GM11168 (cell line): ENCODE data around the gene UST.

Source experiments
- in situ Hi-C: fragments of 300-500 bp; cut with MboI; formaldehyde crosslinking; loops from one replicate; pipeline ENCODE4 v1.12.0; 2022; ENCODE audit warnings: low sequenced_read_pairs; ENCODE audit not compliant: unreplicated experiment

Gene UST

GRCh38 chr6:148795563-148795962, 48.7 kb downstream of the UST start:
- in situ Hi-C loops: no loop called here

GRCh38 chr6:148799647-148800046, 52.8 kb downstream of the UST start:
- in situ Hi-C loops: no loop called here

GRCh38 chr6:148800536-148800935, 53.7 kb downstream of the UST start:
- in situ Hi-C loops: no loop called here

GRCh38 chr6:148803979-148804378, 57.1 kb downstream of the UST start:
- in situ Hi-C loops: no loop called here

GRCh38 chr6:148805777-148806176, 58.9 kb downstream of the UST start:
- in situ Hi-C loops: no loop called here

- in situ Hi-C loops: no loop called here
Measured at GRCh38 chr6:148807784-148808183, 61.0 kb downstream of the UST start.

GRCh38 chr6:148808786-148809304, 62.0 kb downstream of the UST start:
- in situ Hi-C loops: no loop called here

- in situ Hi-C loops: no loop called here
Measured at GRCh38 chr6:148811459-148811858, 64.6 kb downstream of the UST start.

GRCh38 chr6:148814082-148814790, 67.4 kb downstream of the UST start:
- in situ Hi-C loops: no loop called here

- in situ Hi-C loops: no loop called here
Measured at GRCh38 chr6:148814869-148815268, 68.0 kb downstream of the UST start.

GRCh38 chr6:148816117-148816516, 69.3 kb downstream of the UST start:
- in situ Hi-C loops: no loop called here

- in situ Hi-C loops: no loop called here
Measured at GRCh38 chr6:148817689-148818088, 70.9 kb downstream of the UST start.

GRCh38 chr6:148818939-148819575, 72.2 kb downstream of the UST start:
- in situ Hi-C loops: no loop called here

GRCh38 chr6:148819852-148820251, 73.0 kb downstream of the UST start:
- in situ Hi-C loops: no loop called here

- in situ Hi-C loops: no loop called here
Measured at GRCh38 chr6:148822819-148823218, 76.0 kb downstream of the UST start.

GRCh38 chr6:148824291-148824690, 77.5 kb downstream of the UST start:
- in situ Hi-C loops: no loop called here

GRCh38 chr6:148824960-148825359, 78.1 kb downstream of the UST start:
- in situ Hi-C loops: no loop called here

- in situ Hi-C loops: no loop called here
Measured at GRCh38 chr6:148825492-148825891, 78.7 kb downstream of the UST start.

- in situ Hi-C loops: no loop called here
Measured at GRCh38 chr6:148827416-148828045, 80.7 kb downstream of the UST start.

GRCh38 chr6:148828047-148828446, 81.2 kb downstream of the UST start:
- in situ Hi-C loops: no loop called here

- in situ Hi-C loops: no loop called here
Measured at GRCh38 chr6:148829415-148830101, 82.7 kb downstream of the UST start.
